ENCODE data around the gene PRKCE. TPM values are rescaled to one million over a fixed set of nuclear protein-coding genes. Genes with fewer than 3 reads are reported as not detected.

Gene PRKCE
- polyA plus RNA-seq, 1 of the 3 experiments (the other 2 are of a cell fraction): 16.3 TPM

DNA sequence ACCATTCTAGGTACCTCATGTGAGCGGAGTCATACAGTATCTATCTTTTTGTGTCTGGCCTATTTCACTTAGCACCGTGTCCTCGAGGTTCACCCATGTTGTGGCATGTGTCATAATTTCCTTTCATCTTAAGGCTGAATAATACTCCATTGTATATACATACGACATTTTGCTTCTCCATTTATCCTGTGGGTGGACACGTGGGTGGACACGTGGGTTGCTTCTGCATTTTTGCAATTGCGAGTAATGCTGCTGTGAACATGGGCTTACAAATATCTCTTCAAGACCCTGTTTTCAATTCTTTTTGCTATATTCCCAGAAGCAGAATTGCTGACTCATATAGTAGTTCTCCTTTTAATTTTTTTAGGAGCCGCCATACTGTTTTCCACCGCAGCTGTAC lies 402.1 kb downstream of the PRKCE start:
- POLR2A ChIA-PET: no interaction called here

More for the DNA sequence above, 402.1 kb downstream of the PRKCE start:
- no peak overlapping the region for H3K4me2 ChIP-seq
- H3K79me2 ChIP-seq (ENCODE audit: insufficient read depth): no peaks in the 10 kb centered on the region
- no peak for DNase-seq
- TF ChIP-seq, protein P1, sequence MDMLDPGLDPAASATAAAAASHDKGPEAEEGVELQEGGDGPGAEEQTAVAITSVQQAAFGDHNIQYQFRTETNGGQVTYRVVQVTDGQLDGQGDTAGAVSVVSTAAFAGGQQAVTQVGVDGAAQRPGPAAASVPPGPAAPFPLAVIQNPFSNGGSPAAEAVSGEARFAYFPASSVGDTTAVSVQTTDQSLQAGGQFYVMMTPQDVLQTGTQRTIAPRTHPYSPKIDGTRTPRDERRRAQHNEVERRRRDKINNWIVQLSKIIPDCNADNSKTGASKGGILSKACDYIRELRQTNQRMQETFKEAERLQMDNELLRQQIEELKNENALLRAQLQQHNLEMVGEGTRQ (IDR thresholded peaks at IDR 0.05; ENCODE audit: borderline replicate concordance, low read depth, low read length): no peak
- TF ChIP-seq FOXJ3 (CRISPR knock-in tag; IDR thresholded peaks at IDR 0.05) (no peak), JUND (IDR thresholded peaks at IDR 0.05) (no peak), MEF2A (IDR thresholded peaks at IDR 0.05; ENCODE audit: borderline replicate concordance, low read depth) (no peak), YY1 (IDR thresholded peaks at IDR 0.05; ENCODE audit: low read depth) (no peak), RXRA (IDR thresholded peaks at IDR 0.05; ENCODE audit: borderline replicate concordance, low read depth) (no peak), POLR2AphosphoS5 (IDR thresholded peaks at IDR 0.05; ENCODE audit: low read depth, low read length) (no peak), GATA2 (CRISPR knock-in tag; IDR thresholded peaks at IDR 0.05) (no peak), FOXM1 (IDR thresholded peaks at IDR 0.05; ENCODE audit: low read depth) (no peak), SIN3A (IDR thresholded peaks at IDR 0.05; ENCODE audit: borderline replicate concordance, low read depth, low read length) (no peak), EZH2phosphoT487 (IDR thresholded peaks at IDR 0.05; ENCODE audit: borderline replicate concordance, low read depth) (no peak), GABPA (IDR thresholded peaks at IDR 0.05; ENCODE audit: low read depth) (no peak), FOSL2 (IDR thresholded peaks at IDR 0.05; ENCODE audit: borderline replicate concordance, low read depth) (no peak), TAF1 (IDR thresholded peaks at IDR 0.05; ENCODE audit: borderline replicate concordance, low read depth, low read length) (no peak)
- TF ChIP-seq, protein P2, sequence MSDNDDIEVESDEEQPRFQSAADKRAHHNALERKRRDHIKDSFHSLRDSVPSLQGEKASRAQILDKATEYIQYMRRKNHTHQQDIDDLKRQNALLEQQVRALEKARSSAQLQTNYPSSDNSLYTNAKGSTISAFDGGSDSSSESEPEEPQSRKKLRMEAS (IDR thresholded peaks at IDR 0.05; ENCODE audit: low read depth): no peak
- TF ChIP-seq, protein P3, sequence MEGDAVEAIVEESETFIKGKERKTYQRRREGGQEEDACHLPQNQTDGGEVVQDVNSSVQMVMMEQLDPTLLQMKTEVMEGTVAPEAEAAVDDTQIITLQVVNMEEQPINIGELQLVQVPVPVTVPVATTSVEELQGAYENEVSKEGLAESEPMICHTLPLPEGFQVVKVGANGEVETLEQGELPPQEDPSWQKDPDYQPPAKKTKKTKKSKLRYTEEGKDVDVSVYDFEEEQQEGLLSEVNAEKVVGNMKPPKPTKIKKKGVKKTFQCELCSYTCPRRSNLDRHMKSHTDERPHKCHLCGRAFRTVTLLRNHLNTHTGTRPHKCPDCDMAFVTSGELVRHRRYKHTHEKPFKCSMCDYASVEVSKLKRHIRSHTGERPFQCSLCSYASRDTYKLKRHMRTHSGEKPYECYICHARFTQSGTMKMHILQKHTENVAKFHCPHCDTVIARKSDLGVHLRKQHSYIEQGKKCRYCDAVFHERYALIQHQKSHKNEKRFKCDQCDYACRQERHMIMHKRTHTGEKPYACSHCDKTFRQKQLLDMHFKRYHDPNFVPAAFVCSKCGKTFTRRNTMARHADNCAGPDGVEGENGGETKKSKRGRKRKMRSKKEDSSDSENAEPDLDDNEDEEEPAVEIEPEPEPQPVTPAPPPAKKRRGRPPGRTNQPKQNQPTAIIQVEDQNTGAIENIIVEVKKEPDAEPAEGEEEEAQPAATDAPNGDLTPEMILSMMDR (IDR thresholded peaks at IDR 0.05): no peak
- TF ChIP-seq, protein P4, sequence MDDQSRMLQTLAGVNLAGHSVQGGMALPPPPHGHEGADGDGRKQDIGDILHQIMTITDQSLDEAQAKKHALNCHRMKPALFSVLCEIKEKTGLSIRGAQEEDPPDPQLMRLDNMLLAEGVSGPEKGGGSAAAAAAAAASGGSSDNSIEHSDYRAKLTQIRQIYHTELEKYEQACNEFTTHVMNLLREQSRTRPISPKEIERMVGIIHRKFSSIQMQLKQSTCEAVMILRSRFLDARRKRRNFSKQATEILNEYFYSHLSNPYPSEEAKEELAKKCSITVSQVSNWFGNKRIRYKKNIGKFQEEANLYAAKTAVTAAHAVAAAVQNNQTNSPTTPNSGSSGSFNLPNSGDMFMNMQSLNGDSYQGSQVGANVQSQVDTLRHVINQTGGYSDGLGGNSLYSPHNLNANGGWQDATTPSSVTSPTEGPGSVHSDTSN (IDR thresholded peaks at IDR 0.05): no peak
- TF ChIP-seq, protein P5, sequence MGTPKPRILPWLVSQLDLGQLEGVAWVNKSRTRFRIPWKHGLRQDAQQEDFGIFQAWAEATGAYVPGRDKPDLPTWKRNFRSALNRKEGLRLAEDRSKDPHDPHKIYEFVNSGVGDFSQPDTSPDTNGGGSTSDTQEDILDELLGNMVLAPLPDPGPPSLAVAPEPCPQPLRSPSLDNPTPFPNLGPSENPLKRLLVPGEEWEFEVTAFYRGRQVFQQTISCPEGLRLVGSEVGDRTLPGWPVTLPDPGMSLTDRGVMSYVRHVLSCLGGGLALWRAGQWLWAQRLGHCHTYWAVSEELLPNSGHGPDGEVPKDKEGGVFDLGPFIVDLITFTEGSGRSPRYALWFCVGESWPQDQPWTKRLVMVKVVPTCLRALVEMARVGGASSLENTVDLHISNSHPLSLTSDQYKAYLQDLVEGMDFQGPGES (IDR thresholded peaks at IDR 0.05; ENCODE audit: low read depth, low read length): no peak
- TF ChIP-seq, protein P6, sequence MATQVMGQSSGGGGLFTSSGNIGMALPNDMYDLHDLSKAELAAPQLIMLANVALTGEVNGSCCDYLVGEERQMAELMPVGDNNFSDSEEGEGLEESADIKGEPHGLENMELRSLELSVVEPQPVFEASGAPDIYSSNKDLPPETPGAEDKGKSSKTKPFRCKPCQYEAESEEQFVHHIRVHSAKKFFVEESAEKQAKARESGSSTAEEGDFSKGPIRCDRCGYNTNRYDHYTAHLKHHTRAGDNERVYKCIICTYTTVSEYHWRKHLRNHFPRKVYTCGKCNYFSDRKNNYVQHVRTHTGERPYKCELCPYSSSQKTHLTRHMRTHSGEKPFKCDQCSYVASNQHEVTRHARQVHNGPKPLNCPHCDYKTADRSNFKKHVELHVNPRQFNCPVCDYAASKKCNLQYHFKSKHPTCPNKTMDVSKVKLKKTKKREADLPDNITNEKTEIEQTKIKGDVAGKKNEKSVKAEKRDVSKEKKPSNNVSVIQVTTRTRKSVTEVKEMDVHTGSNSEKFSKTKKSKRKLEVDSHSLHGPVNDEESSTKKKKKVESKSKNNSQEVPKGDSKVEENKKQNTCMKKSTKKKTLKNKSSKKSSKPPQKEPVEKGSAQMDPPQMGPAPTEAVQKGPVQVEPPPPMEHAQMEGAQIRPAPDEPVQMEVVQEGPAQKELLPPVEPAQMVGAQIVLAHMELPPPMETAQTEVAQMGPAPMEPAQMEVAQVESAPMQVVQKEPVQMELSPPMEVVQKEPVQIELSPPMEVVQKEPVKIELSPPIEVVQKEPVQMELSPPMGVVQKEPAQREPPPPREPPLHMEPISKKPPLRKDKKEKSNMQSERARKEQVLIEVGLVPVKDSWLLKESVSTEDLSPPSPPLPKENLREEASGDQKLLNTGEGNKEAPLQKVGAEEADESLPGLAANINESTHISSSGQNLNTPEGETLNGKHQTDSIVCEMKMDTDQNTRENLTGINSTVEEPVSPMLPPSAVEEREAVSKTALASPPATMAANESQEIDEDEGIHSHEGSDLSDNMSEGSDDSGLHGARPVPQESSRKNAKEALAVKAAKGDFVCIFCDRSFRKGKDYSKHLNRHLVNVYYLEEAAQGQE (IDR thresholded peaks at IDR 0.05; ENCODE audit: low read depth, low read length): no peak
- TF ChIP-seq, protein P7, sequence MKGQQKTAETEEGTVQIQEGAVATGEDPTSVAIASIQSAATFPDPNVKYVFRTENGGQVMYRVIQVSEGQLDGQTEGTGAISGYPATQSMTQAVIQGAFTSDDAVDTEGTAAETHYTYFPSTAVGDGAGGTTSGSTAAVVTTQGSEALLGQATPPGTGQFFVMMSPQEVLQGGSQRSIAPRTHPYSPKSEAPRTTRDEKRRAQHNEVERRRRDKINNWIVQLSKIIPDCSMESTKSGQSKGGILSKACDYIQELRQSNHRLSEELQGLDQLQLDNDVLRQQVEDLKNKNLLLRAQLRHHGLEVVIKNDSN (IDR thresholded peaks at IDR 0.05; ENCODE audit: borderline replicate concordance, low read depth): no peak
- no peaks in the 10 kb centered on the region for H3K9me2 ChIP-seq
- H2AFZ ChIP-seq (ENCODE audit: low read depth): no peak overlapping the region
- H3F3A ChIP-seq (replicated peaks; ENCODE audit: insufficient read depth): no peaks in the 10 kb centered on the region
- no peaks in the 10 kb centered on the region for H4K20me1 ChIP-seq (ENCODE audit: insufficient read depth)
- H3K4me1 ChIP-seq (ENCODE audit: control insufficient read depth in 1 of 2, insufficient read depth in 2 of 2, low read depth in 1 of 2, low read length in 1 of 2): no peaks in the 10 kb centered on the region; a peak in 1 of 4 replicates
- H3K4me3 ChIP-seq (ENCODE audit: low read depth in 2 of 2, low read length in 1 of 2): no peak overlapping the region
- H3K9ac ChIP-seq: no peak overlapping the region
- no peaks in the 10 kb centered on the region for H3K27me3 ChIP-seq (ENCODE audit: insufficient read depth)
- no peaks in the 10 kb centered on the region for H3K9me3 ChIP-seq
- peaks cover 0 to 6% of the 10 kb centered on the region in 2 experiments for H3K36me3 ChIP-seq (replicated peaks in 1 of 2; ENCODE audit: control insufficient read depth in 1 of 2, insufficient read depth in 2 of 2, low read length in 1 of 2)
- H3K27ac ChIP-seq (ENCODE audit: low read depth in 2 of 2, low read length in 1 of 2): no peak overlapping the region
- CTCF ChIA-PET: interaction anchor here (1.7 to 9.6 kb wide), 4 partner anchors 10 to 313 kb away, joined by 4 to 72 read pairs (median 10); no protein-coding TSS in a partner anchor
- 89% methylated on average over 9 of the region's 9 CpGs for WGBS (ENCODE audit: low lambda C conversion rate)

Measured in SK-N-SH (cell line).